ENCODE results near the gene WFS1. TPM values are rescaled to one million over a fixed set of nuclear protein-coding genes. Genes with fewer than 3 reads are reported as not detected.

Gene WFS1
- total RNA-seq, 4 donors from 2014 or later: 31.5 to 124 (median 34.8) TPM

DNA sequence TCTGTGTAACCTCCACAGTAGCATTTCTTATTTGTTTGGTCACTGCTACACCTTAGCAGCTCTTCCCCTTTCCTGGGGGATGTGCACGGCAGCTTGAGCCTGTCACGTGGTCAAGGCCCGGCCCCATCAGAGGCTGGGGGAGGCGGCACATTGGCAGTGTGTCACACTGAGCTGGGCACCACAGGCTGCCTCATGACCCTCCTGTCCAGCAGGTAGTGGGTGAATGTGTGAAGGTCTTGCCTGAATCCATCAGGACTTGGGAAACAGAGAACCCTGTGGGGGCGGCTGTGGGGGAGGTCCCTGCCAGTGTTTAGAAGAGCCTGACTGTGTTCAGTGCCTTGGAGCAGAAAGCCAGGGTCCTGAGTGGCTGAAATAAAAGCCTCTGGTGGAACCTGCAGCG is 33.2 kb downstream of the WFS1 start:
- H3K4me1 ChIP-seq: no peaks in the 10 kb centered on the region
- WGBS: 72% methylated on average over 6 of the region's 6 CpGs
- TF ChIP-seq EP300 (IDR thresholded peaks at IDR 0.05) (no peak), POLR2A (IDR thresholded peaks at IDR 0.05) (no peak), POLR2AphosphoS5 (IDR thresholded peaks at IDR 0.05) (no peak)
- TF ChIP-seq, protein P1, sequence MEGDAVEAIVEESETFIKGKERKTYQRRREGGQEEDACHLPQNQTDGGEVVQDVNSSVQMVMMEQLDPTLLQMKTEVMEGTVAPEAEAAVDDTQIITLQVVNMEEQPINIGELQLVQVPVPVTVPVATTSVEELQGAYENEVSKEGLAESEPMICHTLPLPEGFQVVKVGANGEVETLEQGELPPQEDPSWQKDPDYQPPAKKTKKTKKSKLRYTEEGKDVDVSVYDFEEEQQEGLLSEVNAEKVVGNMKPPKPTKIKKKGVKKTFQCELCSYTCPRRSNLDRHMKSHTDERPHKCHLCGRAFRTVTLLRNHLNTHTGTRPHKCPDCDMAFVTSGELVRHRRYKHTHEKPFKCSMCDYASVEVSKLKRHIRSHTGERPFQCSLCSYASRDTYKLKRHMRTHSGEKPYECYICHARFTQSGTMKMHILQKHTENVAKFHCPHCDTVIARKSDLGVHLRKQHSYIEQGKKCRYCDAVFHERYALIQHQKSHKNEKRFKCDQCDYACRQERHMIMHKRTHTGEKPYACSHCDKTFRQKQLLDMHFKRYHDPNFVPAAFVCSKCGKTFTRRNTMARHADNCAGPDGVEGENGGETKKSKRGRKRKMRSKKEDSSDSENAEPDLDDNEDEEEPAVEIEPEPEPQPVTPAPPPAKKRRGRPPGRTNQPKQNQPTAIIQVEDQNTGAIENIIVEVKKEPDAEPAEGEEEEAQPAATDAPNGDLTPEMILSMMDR (IDR thresholded peaks at IDR 0.05): no peak
- no peaks in the 10 kb centered on the region for H3K27me3 ChIP-seq
- H3K9me3 ChIP-seq: no peaks in the 10 kb centered on the region
- no peak overlapping the region for H3K27ac ChIP-seq
- no peak overlapping the region for H3K4me3 ChIP-seq
- H3K36me3 ChIP-seq: peaks cover 56% of the 10 kb centered on the region
- no peak for DNase-seq (ENCODE audit: low spot score in 2 of 2)

DNA sequence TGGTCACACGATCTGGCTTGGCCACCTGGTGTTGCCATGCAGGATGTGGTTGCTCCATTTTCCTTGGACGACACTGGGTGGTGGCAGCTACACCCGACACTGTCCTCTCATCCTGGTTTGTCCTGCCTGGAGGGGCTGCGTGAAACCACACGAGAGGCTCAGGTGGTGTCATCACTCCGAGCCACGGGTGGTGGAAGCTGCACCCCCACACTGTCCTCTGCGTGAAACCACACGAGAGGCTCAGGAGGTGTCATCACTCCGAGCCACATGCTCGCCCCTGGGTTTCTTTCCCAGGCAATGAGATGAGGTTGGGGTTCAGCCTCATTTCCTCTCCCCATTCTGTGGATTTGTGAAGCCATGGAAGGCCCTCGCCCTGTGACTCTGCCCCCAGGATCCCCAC is 34.3 kb downstream of the WFS1 start:
- Histone ChIP-seq H3K4me1 (peaks cover 1% of the 10 kb centered on the region), H3K27ac (no peak overlapping the region), H3K4me3 (no peak overlapping the region), H3K36me3 (peaks cover 47% of the 10 kb centered on the region), H3K9me3 (no peaks in the 10 kb centered on the region), H3K27me3 (peaks cover 6% of the 10 kb centered on the region)
- TF ChIP-seq, protein P1 (IDR thresholded peaks at IDR 0.05): no peak
- no peak for TF ChIP-seq EP300 (IDR thresholded peaks at IDR 0.05)
- no peak for TF ChIP-seq POLR2AphosphoS5 (IDR thresholded peaks at IDR 0.05)
- TF ChIP-seq POLR2A (IDR thresholded peaks at IDR 0.05): no peak
- 93% methylated on average over 9 of the region's 12 CpGs for WGBS
- DNase-seq (ENCODE audit: low spot score in 2 of 2): no peak

DNA sequence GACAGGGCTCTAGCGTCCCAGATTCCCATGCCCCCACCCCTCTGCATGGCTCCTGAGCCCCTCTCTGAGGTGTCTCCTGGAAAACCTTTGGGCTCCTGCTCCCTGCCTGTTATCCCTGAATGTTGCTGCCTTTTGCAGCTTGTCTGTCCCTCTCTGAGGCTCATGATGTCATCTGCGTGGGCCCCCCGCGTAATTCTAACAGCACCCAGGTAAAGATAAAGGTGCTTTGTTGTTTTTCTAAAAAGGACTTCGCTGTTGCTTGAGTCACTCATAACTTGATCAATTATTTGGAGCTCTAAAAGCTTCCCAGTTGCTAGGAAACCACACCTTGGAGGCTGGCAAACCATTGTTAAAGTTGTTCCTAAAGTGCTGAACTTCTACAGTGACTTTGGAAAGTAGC is 36.6 kb downstream of the WFS1 start:
- Histone ChIP-seq H3K4me3 (no peak overlapping the region), H3K27ac (no peak overlapping the region), H3K9me3 (no peaks in the 10 kb centered on the region), H3K4me1 (peaks cover 9% of the 10 kb centered on the region), H3K27me3 (peaks cover 19% of the 10 kb centered on the region), H3K36me3 (peaks cover 35% of the 10 kb centered on the region)
- no peak for DNase-seq (ENCODE audit: low spot score in 2 of 2)
- WGBS: 86% methylated on average over 5 of the region's 5 CpGs
- TF ChIP-seq EP300 (IDR thresholded peaks at IDR 0.05) (no peak), POLR2A (IDR thresholded peaks at IDR 0.05) (no peak), POLR2AphosphoS5 (IDR thresholded peaks at IDR 0.05) (no peak)
- TF ChIP-seq, protein P1 (IDR thresholded peaks at IDR 0.05): no peak

DNA sequence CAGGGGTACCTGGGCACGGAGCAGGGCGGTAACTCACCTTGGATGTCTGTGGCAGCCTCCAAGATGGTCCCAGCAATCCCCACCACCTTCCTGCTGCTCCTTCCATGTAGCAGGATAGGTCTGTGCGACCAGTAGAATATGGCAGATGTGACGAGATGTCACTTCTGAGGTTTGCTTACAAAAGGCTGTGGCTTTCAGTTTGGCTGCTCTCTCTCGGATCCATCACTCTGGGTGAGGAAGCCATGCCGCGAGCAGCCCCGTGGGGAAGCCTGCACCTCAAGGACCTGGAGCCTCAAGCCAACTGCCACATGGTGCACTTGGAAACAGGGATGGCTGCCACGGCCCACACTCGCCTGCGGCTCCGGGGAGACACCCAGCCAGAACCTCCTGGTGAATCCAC is 37.6 kb downstream of the WFS1 start:
- Histone ChIP-seq H3K27me3 (peaks cover 19% of the 10 kb centered on the region), H3K4me1 (peaks cover 9% of the 10 kb centered on the region), H3K4me3 (no peak overlapping the region), H3K27ac (no peak overlapping the region), H3K9me3 (no peaks in the 10 kb centered on the region), H3K36me3 (peaks cover 25% of the 10 kb centered on the region)
- TF ChIP-seq POLR2A (IDR thresholded peaks at IDR 0.05) (no peak), EP300 (IDR thresholded peaks at IDR 0.05) (no peak), POLR2AphosphoS5 (IDR thresholded peaks at IDR 0.05) (no peak)
- TF ChIP-seq, protein P1 (IDR thresholded peaks at IDR 0.05): no peak
- WGBS: 88% methylated on average over 4 of the region's 12 CpGs
- no peak for DNase-seq (ENCODE audit: low spot score in 2 of 2)

DNA sequence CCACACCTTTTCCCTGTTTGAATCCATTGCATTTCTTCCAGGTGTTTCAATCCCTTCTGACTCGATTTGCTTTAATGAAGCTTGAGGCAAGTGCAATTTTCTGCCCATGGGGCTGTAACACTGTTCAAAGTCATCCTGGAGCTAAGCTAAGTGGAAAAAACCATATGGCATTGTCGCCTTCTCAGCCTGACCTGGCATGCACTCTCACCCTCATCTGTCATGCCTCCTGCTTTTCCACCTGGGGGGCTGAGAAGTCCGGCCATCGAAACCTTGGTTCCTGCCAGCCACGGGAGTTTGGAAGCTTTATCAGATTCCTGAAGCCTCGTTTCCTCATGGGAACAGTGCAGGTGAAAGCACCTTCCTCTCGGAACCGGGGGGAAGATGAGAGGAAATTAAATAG is 38.2 kb downstream of the WFS1 start:
- WGBS: 78% methylated on average over 7 of the region's 8 CpGs
- DNase-seq (ENCODE audit: low spot score in 2 of 2): no peak
- TF ChIP-seq POLR2A (IDR thresholded peaks at IDR 0.05): no peak
- TF ChIP-seq, protein P1 (IDR thresholded peaks at IDR 0.05): no peak
- TF ChIP-seq POLR2AphosphoS5 (IDR thresholded peaks at IDR 0.05): no peak
- no peak for TF ChIP-seq EP300 (IDR thresholded peaks at IDR 0.05)
- H3K4me1 ChIP-seq: peaks cover 10% of the 10 kb centered on the region
- H3K27me3 ChIP-seq: peaks cover 19% of the 10 kb centered on the region
- H3K27ac ChIP-seq: no peak overlapping the region
- peaks cover 19% of the 10 kb centered on the region for H3K36me3 ChIP-seq
- no peak overlapping the region for H3K4me3 ChIP-seq
- no peaks in the 10 kb centered on the region for H3K9me3 ChIP-seq

Measured in suprapubic skin (tissue), 4 donors.